ENCODE measurements around the gene ACOT7.

The ACOT7 gene

DNA sequence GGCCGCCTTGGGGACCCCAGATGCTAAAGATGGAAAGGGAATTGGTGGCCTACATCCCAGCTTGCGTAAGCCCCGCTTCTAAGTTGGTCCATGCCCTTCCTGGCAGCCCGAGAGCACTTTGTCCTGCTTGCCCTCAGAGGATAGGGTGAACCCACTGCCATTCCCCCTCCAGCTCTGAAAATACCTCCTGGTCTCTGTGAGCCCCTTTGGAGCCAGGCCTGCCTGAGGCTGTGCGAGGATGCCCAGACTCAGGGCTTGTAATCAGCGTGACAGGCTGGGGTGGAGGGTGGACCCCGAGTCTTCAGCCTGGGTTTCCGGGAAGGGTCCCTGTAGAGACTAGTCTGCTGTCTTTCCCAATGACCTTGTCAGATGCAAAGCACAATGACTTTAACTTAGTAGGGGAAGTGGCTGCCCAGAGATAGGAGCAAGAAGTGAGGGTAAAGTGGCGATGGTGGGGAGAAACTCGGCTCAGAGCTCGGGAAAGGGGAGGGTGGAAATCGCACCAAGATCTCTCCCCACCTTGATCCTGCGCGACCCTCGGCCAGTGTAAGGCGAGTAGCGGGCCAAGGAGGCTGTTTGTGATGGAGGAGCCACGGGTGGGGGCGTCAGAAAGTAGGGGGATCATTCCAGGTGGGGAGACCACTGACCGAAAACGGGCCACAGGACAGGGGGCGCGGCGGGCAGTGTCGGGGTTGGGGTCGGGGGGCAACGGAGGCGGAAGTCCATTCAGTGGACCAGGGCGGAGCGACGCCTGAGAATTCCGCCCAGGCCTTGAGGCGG, 152.3 kb downstream of the ACOT7 start:
- no peak for TF ChIP-seq POLR2AphosphoS5 (IDR thresholded peaks at IDR 0.05; ENCODE audit: low read depth, low read length)
- no peak for TF ChIP-seq POU2F2 (IDR thresholded peaks at IDR 0.05; ENCODE audit: low read depth, low read length)
- no peak for TF ChIP-seq TAF1 (IDR thresholded peaks at IDR 0.05; ENCODE audit: low read depth, low read length)
- no peak for FAIRE-seq
- DNase-seq (ENCODE audit: insufficient read length, low spot score): no peak

DNA sequence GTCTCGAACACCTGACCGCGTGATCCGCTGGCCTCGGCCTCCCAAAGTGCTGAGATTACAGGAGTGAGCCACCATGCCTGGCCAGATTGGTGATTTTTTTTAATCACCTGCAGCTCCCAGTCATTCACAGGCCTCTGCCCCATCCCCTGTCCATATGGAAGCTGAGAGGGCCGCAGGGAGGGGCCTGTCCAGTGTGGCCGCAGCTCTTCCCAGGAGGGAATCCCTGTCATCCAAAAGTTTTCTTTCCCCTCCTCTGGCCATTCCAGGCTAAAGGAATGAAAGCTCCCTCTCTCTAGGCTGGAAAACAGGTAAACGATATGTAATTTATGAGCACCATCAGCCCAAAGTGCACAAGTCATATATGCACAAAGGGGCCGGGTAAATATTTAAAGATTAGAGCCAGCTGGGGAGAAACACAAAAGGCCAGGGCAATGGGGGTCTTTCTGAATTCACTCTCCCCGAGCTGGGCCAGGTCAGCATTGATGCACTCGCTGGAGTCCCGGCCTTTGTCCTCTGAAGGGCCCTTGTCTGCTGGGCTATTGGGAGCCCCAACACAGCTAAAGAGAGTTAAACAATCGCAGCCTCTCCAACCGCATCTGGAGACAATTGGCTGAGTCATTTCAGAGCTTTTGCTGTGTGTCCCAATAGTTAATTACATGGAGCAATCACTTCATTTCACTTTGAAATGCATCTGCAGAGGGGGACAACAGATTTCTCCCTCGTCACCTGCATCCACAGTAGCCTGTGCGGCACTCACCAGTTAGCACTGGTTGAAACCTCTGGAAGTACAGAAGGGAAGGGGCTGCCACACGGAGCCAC, 153.4 kb downstream of the ACOT7 start:
- FAIRE-seq: no peak
- no peak for TF ChIP-seq TAF1 (IDR thresholded peaks at IDR 0.05; ENCODE audit: low read depth, low read length)
- DNase-seq (ENCODE audit: insufficient read length, low spot score): no peak

DNA sequence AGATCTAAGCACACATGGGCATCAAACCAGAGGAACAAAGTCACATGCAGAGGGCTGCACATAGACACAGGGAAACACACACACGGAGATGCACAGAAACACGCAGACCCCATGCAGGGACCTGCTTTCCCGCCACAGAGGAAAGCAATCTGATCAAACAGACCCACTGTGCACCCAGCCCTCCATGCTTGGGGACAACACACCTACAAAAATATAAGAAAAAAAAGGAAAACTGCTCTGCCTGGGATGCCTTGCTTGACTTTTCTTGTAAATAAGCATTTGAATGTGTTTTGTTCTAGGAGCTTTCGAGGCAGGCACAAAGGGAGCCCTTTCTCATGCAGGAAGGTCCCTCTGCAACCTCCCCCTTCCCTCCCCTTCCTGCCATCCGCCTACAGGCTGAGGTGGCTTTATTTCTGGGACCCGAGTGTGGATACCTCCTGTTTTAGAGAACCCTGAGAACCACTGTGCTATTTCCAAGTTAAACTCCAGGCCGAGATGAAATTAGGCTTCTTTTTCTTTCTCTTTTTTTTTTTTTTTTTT, 154.3 kb downstream of the ACOT7 start:
- FAIRE-seq (no peak), DNase-seq (ENCODE audit: insufficient read length, low spot score) (no peak)
- no peak for TF ChIP-seq SPI1 (IDR thresholded peaks at IDR 0.05; ENCODE audit: low read depth, low read length)
- TF ChIP-seq POLR2A (IDR thresholded peaks at IDR 0.05; ENCODE audit: low read depth, low read length): no peak
- TF ChIP-seq POU2F2 (IDR thresholded peaks at IDR 0.05; ENCODE audit: low read depth, low read length): no peak
- TF ChIP-seq PAX5 (IDR thresholded peaks at IDR 0.05; ENCODE audit: insufficient read depth, low read length, severe bottlenecking): no peak
- no peak for TF ChIP-seq POLR2AphosphoS5 (IDR thresholded peaks at IDR 0.05; ENCODE audit: low read depth, low read length)
- TF ChIP-seq TAF1 (IDR thresholded peaks at IDR 0.05; ENCODE audit: low read depth, low read length): no peak

DNA sequence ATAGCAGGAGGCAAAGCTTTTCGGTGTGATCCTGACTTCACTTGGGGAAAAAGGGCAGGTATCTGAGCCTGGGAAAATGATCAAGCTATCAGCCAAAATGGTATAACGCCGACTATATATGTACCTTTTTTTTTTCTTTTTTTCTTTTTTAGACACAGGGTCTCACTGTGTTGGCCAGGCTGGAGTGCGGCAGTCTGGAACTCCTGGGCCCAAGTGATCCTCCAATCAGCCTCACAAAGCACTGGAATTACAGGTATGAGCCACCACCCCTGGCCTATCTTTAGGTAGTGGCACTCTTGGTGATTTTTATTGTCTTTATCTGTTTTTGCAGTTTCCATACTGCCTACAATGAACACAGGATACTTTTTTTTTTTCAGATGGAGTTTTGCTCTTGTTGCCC, 156.5 kb downstream of the ACOT7 start:
- no peak for FAIRE-seq
- TF ChIP-seq POLR2A (IDR thresholded peaks at IDR 0.05; ENCODE audit: low read depth, low read length) (no peak), TAF1 (IDR thresholded peaks at IDR 0.05; ENCODE audit: low read depth, low read length) (no peak), SPI1 (IDR thresholded peaks at IDR 0.05; ENCODE audit: low read depth, low read length) (no peak), PAX5 (IDR thresholded peaks at IDR 0.05; ENCODE audit: insufficient read depth, low read length, severe bottlenecking) (no peak), POLR2AphosphoS5 (IDR thresholded peaks at IDR 0.05; ENCODE audit: low read depth, low read length) (no peak)

DNA sequence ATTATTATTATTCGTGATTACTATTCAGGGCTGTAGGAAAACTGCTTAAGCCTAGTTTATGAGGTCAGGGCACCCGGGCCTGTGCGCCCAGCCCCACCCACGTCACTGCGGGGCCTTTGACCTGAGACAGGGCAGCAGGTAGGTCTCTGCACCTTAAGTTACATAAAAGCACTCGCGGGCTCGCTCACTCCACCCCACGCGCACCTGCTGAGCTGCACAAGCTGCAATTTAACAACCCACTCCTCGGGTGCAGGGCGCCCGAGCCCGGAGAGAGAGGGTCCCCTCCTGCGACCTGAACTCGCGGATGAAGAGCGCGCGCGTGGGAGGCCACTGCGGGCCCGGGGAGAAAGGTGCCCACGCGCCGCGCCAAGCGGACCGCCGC, 158.3 kb downstream of the ACOT7 start:
- FAIRE-seq: no peak
- TF ChIP-seq TAF1 (IDR thresholded peaks at IDR 0.05; ENCODE audit: low read depth, low read length): no peak
- TF ChIP-seq POU2F2 (IDR thresholded peaks at IDR 0.05; ENCODE audit: low read depth, low read length): no peak
- no peak for TF ChIP-seq POLR2A (IDR thresholded peaks at IDR 0.05; ENCODE audit: low read depth, low read length)
- no peak for TF ChIP-seq PAX5 (IDR thresholded peaks at IDR 0.05; ENCODE audit: insufficient read depth, low read length, severe bottlenecking)
- TF ChIP-seq POLR2AphosphoS5 (IDR thresholded peaks at IDR 0.05; ENCODE audit: low read depth, low read length): no peak
- no peak for TF ChIP-seq SPI1 (IDR thresholded peaks at IDR 0.05; ENCODE audit: low read depth, low read length)
- no peak for DNase-seq (ENCODE audit: insufficient read length, low spot score)

More for the DNA sequence above, 156.5 kb downstream of the ACOT7 start:
- DNase-seq (ENCODE audit: insufficient read length, low spot score): no peak

DNA sequence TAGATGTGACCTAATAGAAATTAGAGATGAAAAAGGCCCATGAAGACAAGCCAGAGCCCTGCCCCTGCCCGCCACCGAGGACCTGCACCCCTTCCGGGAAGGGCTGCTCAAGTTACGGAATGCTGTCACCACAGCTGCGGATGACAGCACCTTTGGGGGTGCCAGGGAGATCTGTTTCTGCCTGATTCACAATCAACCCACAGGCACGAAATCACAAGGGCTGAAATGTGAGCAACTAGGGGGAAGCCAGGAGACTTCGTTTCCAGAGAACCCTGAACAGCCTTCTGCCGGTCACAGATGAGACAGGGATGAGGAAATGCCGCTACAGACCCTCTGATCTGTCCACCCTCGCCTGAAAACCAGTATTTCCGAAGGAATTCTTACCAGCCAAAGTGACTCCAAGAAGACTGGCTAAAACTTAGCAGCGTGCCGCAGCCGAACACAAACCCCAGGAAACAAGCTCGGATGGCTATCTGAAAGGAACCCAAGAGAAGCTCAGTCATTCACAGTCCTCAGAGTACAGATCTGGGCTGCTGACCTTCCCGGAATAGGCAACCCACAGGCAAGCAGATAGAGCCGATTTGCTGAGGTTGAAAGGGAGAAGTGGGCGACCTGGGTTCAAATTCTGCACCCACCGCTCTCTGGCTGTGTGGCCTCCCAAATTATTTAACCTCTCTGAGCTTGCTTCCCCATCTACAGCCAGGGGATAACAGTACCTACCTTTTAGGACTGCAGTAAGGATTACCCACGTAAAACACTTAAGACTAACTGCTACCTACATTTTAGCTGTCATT, 158.9 kb downstream of the ACOT7 start:
- no peak for TF ChIP-seq SPI1 (IDR thresholded peaks at IDR 0.05; ENCODE audit: low read depth, low read length)
- TF ChIP-seq POU2F2 (IDR thresholded peaks at IDR 0.05; ENCODE audit: low read depth, low read length): no peak
- DNase-seq (ENCODE audit: insufficient read length, low spot score) (no peak), FAIRE-seq (peak; percentile 75)

DNA sequence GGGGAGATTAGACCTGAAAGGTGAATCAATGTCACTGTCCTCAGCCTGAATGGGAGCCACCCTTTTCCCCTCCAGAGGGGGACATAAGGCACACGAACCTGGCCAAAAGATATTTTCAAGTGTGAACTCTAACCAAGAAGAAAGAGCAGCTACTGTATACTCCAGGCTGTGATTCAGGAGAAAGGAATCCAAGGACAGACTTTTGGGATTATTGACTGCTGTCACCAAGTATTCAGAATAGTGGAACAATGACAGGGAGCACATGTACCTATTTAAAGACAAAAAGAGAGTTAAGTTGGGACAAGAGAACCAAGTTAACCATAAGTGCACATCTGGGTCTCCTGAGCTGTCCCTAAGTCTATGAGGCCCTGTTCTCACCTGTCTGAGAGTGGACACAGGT, 160.2 kb downstream of the ACOT7 start:
- DNase-seq (ENCODE audit: insufficient read length, low spot score) (no peak), FAIRE-seq (no peak)
- no peak for TF ChIP-seq TAF1 (IDR thresholded peaks at IDR 0.05; ENCODE audit: low read depth, low read length)
- no peak for TF ChIP-seq SPI1 (IDR thresholded peaks at IDR 0.05; ENCODE audit: low read depth, low read length)
- TF ChIP-seq POLR2A (IDR thresholded peaks at IDR 0.05; ENCODE audit: low read depth, low read length): no peak
- TF ChIP-seq POLR2AphosphoS5 (IDR thresholded peaks at IDR 0.05; ENCODE audit: low read depth, low read length): no peak
- no peak for TF ChIP-seq PAX5 (IDR thresholded peaks at IDR 0.05; ENCODE audit: insufficient read depth, low read length, severe bottlenecking)
- TF ChIP-seq POU2F2 (IDR thresholded peaks at IDR 0.05; ENCODE audit: low read depth, low read length): no peak

DNA sequence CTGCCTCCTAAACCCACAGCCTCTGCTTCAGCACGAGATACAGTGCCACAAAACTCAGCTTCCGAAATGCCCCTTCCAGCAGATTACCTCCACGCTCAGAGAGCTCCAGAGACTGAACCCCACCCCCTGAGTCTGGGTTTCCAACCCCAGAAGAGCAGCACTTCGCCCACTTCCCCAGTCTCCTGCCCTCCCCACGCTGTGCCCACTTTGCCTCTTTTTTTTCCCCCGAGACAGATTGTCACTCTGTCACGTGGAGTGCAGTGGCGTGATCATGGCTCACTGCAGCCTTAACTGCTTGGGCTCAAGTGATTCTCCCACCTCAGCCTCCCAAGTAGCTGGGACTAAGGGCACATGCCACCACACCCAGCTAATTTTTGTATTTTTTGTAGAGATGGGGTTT, 167.9 kb downstream of the ACOT7 start:
- no peak for TF ChIP-seq POLR2A (IDR thresholded peaks at IDR 0.05; ENCODE audit: low read depth, low read length)
- no peak for TF ChIP-seq SPI1 (IDR thresholded peaks at IDR 0.05; ENCODE audit: low read depth, low read length)
- TF ChIP-seq PAX5 (IDR thresholded peaks at IDR 0.05; ENCODE audit: insufficient read depth, low read length, severe bottlenecking): no peak
- no peak for TF ChIP-seq TAF1 (IDR thresholded peaks at IDR 0.05; ENCODE audit: low read depth, low read length)
- no peak for TF ChIP-seq POU2F2 (IDR thresholded peaks at IDR 0.05; ENCODE audit: low read depth, low read length)
- TF ChIP-seq POLR2AphosphoS5 (IDR thresholded peaks at IDR 0.05; ENCODE audit: low read depth, low read length): no peak
- FAIRE-seq (no peak), DNase-seq (ENCODE audit: insufficient read length, low spot score) (no peak)

DNA sequence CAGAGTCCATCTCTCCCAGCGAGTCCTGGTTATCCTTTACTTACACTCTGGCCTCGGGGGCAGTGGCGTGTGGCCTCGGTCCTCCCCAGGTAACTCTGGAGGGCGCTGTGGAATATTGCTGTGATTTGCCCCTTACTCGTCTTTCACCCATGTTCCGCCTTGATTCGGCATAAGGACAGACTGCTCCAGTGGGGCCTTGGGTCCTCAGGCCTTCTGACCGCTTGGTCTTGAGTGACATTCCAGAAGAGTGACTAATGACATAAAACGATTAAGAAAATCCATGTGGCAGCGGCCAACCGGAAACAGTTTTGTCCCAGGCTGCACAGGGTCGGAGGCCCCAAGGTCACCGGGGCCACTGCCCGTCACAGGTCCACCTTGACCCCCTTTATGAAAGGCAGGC, 168.8 kb downstream of the ACOT7 start:
- DNase-seq (ENCODE audit: insufficient read length, low spot score) (no peak), FAIRE-seq (no peak)
- no peak for TF ChIP-seq SPI1 (IDR thresholded peaks at IDR 0.05; ENCODE audit: low read depth, low read length)
- TF ChIP-seq POU2F2 (IDR thresholded peaks at IDR 0.05; ENCODE audit: low read depth, low read length): no peak
- TF ChIP-seq PAX5 (IDR thresholded peaks at IDR 0.05; ENCODE audit: insufficient read depth, low read length, severe bottlenecking): no peak
- TF ChIP-seq POLR2AphosphoS5 (IDR thresholded peaks at IDR 0.05; ENCODE audit: low read depth, low read length): no peak
- no peak for TF ChIP-seq TAF1 (IDR thresholded peaks at IDR 0.05; ENCODE audit: low read depth, low read length)

Measured in GM12891 (cell line).